Testis (tissue), 2 donors: ENCODE results near the gene EFNA5.

Experiments used
- CTCF ChIP-seq, 3 experiments: fragments of 450-650 bp in 2 of 3; fragments of 200-600 bp in 1 of 3; sonication (generic) in 1 of 3; IDR thresholded peaks; one replicate each; pipeline ENCODE4 v1.5.1; 2016 to 2019; ENCODE audit warnings: antibody characterized with exemption in 3 of 3, mild to moderate bottlenecking in 2 of 3, moderate library complexity in 1 of 3
- POLR2A ChIP-seq: fragments of 450-650 bp; IDR thresholded peaks from one replicate; pipeline ENCODE4 v1.6.1; 2017; ENCODE audit warnings: antibody characterized with exemption, mild to moderate bottlenecking, moderate library complexity

- TF ChIP-seq CTCF (IDR thresholded peaks at IDR 0.05) (no peak), POLR2A (no peak)
Measured at GRCh38 chr5:107668154-107669095, 2.3 kb downstream of the EFNA5 start.
